ENCODE data around the gene COMTD1.

The COMTD1 gene

DNA sequence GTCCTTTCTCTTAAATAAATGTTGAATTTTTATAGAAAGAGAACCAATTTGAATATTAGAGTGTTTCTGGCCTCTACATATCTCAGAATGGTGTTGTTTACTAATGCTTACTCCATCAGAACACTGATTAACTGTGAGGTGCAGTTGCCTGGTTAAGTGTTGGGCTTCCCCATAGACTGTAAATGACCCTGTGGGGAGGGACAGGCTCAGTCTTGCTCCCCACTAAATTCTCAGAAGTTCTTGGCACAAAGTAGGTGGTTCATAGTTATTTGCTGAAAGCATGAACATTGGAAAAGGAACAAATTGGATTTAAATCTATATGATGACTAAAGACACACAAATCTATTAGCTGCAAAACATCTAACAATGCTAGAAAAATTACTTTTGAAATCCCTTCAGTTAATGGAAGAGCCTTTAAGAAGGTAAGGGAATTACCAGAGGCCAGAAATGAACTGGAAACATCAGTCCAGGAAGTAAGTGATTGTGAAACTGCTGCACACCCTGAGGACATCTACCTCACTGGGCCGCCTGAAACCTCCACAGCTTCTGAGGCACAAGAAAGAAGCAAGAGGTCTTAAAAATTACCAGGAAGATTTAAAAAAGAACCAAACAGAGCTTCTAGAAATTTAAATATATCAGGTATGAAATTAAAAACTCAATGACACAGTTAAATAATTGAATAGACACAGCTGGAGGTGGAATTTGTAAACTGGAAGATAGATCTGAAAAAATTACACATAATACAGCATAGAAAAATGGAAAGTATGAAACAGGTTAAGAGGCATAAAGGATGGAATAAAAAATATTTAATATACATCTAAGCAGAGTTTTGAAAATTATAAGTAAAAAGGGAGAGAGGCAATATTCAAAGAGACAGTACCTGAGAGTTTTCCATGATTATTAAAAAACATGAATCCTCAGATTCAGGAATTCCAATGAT lies 17.8 kb upstream of the COMTD1 start:
- Histone ChIP-seq H3K79me2 (ENCODE audit: insufficient read depth, low read length) (no peaks in the 10 kb centered on the region), H3F3A (ENCODE audit: insufficient read depth, low read length) (no peaks in the 10 kb centered on the region), H3K4me2 (ENCODE audit: low read length) (no peak overlapping the region), H3K4me1 (ENCODE audit: insufficient read depth, low read length, severe bottlenecking) (no peaks in the 10 kb centered on the region), H3K27ac (ENCODE audit: low read depth, low read length, poor library complexity, severe bottlenecking) (no peak overlapping the region), H3K36me3 (ENCODE audit: insufficient read depth, low read length) (no peaks in the 10 kb centered on the region), H4K20me1 (ENCODE audit: insufficient read depth, low read length) (no peaks in the 10 kb centered on the region), H3K9ac (ENCODE audit: low read length) (no peak overlapping the region), H2AFZ (ENCODE audit: low read length) (no peak overlapping the region), H3K27me3 (ENCODE audit: insufficient read depth, low read length) (no peaks in the 10 kb centered on the region; the same call in 1 of the 2 replicates), H3K9me3 (ENCODE audit: low read length) (peaks cover 18% of the 10 kb centered on the region), H3K4me3 (ENCODE audit: low read depth, low read length, poor library complexity, severe bottlenecking) (no peak overlapping the region), H3K9me2 (ENCODE audit: low read depth, low read length) (no peaks in the 10 kb centered on the region)
- no peak for TF ChIP-seq EZH2 (IDR thresholded peaks at IDR 0.05; ENCODE audit: borderline replicate concordance, low read length)
- TF ChIP-seq, protein P1, sequence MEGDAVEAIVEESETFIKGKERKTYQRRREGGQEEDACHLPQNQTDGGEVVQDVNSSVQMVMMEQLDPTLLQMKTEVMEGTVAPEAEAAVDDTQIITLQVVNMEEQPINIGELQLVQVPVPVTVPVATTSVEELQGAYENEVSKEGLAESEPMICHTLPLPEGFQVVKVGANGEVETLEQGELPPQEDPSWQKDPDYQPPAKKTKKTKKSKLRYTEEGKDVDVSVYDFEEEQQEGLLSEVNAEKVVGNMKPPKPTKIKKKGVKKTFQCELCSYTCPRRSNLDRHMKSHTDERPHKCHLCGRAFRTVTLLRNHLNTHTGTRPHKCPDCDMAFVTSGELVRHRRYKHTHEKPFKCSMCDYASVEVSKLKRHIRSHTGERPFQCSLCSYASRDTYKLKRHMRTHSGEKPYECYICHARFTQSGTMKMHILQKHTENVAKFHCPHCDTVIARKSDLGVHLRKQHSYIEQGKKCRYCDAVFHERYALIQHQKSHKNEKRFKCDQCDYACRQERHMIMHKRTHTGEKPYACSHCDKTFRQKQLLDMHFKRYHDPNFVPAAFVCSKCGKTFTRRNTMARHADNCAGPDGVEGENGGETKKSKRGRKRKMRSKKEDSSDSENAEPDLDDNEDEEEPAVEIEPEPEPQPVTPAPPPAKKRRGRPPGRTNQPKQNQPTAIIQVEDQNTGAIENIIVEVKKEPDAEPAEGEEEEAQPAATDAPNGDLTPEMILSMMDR (IDR thresholded peaks at IDR 0.05; ENCODE audit: low read length), result no peak

- H3K79me2 ChIP-seq (ENCODE audit: insufficient read depth, low read length), result no peaks in the 10 kb centered on the region
- H3K27me3 ChIP-seq (ENCODE audit: insufficient read depth, low read length), result no peaks in the 10 kb centered on the region; the same call in 1 of the 2 replicates
- H3K4me2 ChIP-seq (ENCODE audit: low read length), result no peak overlapping the region
- no peaks in the 10 kb centered on the region for H3F3A ChIP-seq (ENCODE audit: insufficient read depth, low read length)
- H3K9ac ChIP-seq (ENCODE audit: low read length), result no peak overlapping the region
- H3K9me2 ChIP-seq (ENCODE audit: low read depth, low read length), result no peaks in the 10 kb centered on the region
- no peak overlapping the region for H3K4me3 ChIP-seq (ENCODE audit: low read depth, low read length, poor library complexity, severe bottlenecking)
- no peaks in the 10 kb centered on the region for H3K4me1 ChIP-seq (ENCODE audit: insufficient read depth, low read length, severe bottlenecking)
- no peaks in the 10 kb centered on the region for H4K20me1 ChIP-seq (ENCODE audit: insufficient read depth, low read length)
- no peak overlapping the region for H3K27ac ChIP-seq (ENCODE audit: low read depth, low read length, poor library complexity, severe bottlenecking)
- peaks cover 18% of the 10 kb centered on the region for H3K9me3 ChIP-seq (ENCODE audit: low read length)
- no peak overlapping the region for H2AFZ ChIP-seq (ENCODE audit: low read length)
- no peak for TF ChIP-seq EZH2 (IDR thresholded peaks at IDR 0.05; ENCODE audit: borderline replicate concordance, low read length)
- TF ChIP-seq, protein P1 (IDR thresholded peaks at IDR 0.05; ENCODE audit: low read length), result no peak
- H3K36me3 ChIP-seq (ENCODE audit: insufficient read depth, low read length), result no peaks in the 10 kb centered on the region
Measured at GRCh38 chr10:75250934-75251333, 15.2 kb upstream of the COMTD1 start.

GRCh38 chr10:75247797-75248196 lies 12.0 kb upstream of the COMTD1 start:
- Histone ChIP-seq H3K27me3 (ENCODE audit: insufficient read depth, low read length) (no peaks in the 10 kb centered on the region), H3K27ac (ENCODE audit: low read depth, low read length, poor library complexity, severe bottlenecking) (no peak overlapping the region), H3K4me3 (ENCODE audit: low read depth, low read length, poor library complexity, severe bottlenecking) (no peak overlapping the region), H3F3A (ENCODE audit: insufficient read depth, low read length) (no peaks in the 10 kb centered on the region), H3K9me2 (ENCODE audit: low read depth, low read length) (no peaks in the 10 kb centered on the region), H4K20me1 (ENCODE audit: insufficient read depth, low read length) (no peaks in the 10 kb centered on the region), H2AFZ (ENCODE audit: low read length) (no peak overlapping the region), H3K9ac (ENCODE audit: low read length) (no peak overlapping the region), H3K9me3 (ENCODE audit: low read length) (peaks cover 2% of the 10 kb centered on the region; the same call in 1 of the 2 replicates), H3K4me1 (ENCODE audit: insufficient read depth, low read length, severe bottlenecking) (no peaks in the 10 kb centered on the region), H3K36me3 (ENCODE audit: insufficient read depth, low read length) (no peaks in the 10 kb centered on the region; the same call in 1 of the 2 replicates), H3K79me2 (ENCODE audit: insufficient read depth, low read length) (no peaks in the 10 kb centered on the region), H3K4me2 (ENCODE audit: low read length) (no peak overlapping the region)
- TF ChIP-seq, protein P1 (IDR thresholded peaks at IDR 0.05; ENCODE audit: low read length), result no peak
- no peak for TF ChIP-seq EZH2 (IDR thresholded peaks at IDR 0.05; ENCODE audit: borderline replicate concordance, low read length)
